ENCODE results near the gene CSNK1G2.

DNA sequence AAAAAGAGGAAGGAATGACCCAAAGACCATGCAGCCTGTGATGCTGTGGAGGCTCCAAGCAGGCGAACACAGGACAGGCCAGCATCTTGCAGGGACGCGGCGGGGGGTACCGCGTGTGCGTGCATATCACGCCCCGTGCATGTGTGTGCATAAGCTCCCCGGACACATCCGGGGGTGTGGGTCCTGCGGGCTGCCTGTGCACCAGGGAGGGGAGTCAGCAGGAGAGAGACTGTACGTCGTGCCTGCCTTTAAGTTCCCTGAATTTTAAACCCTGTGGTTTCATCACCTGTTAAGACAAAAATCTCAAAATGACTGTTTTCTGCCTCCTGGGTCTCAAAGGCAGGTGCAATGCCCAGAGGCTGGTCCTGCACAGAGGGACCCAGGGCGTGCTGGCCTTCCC is 19.1 kb upstream of the CSNK1G2 start:
- TF ChIP-seq, protein P1, sequence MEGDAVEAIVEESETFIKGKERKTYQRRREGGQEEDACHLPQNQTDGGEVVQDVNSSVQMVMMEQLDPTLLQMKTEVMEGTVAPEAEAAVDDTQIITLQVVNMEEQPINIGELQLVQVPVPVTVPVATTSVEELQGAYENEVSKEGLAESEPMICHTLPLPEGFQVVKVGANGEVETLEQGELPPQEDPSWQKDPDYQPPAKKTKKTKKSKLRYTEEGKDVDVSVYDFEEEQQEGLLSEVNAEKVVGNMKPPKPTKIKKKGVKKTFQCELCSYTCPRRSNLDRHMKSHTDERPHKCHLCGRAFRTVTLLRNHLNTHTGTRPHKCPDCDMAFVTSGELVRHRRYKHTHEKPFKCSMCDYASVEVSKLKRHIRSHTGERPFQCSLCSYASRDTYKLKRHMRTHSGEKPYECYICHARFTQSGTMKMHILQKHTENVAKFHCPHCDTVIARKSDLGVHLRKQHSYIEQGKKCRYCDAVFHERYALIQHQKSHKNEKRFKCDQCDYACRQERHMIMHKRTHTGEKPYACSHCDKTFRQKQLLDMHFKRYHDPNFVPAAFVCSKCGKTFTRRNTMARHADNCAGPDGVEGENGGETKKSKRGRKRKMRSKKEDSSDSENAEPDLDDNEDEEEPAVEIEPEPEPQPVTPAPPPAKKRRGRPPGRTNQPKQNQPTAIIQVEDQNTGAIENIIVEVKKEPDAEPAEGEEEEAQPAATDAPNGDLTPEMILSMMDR (IDR thresholded peaks at IDR 0.05) = no peak
- TF ChIP-seq POLR2AphosphoS5 (IDR thresholded peaks at IDR 0.05; ENCODE audit: insufficient read depth in 1 of 2, low read depth in 1 of 2) (no peak), POLR2A (IDR thresholded peaks at IDR 0.05) (no peak)

Measured in vagina (tissue), 2 donors.